CD14-positive monocyte (primary cell): ENCODE results near the gene NSMF. TPM values are rescaled to one million over a fixed set of nuclear protein-coding genes. Genes with fewer than 3 reads are reported as not detected.

Experiments used
- DNase-seq, 3 donors: peaks; one replicate each; pipeline ENCODE4 v3.0.0-alpha.2; 2011 to 2022
- H2AFZ ChIP-seq: 2 replicates; pipeline ENCODE4 v1.6.0; 2012; ENCODE audit warnings: mild to moderate bottlenecking, low read depth, low read length, inconsistent platforms; ENCODE audit not compliant: insufficient read depth, poor library complexity, severe bottlenecking
- H3K27ac ChIP-seq, 2 donors: 1 replicate in 1 of 2; 2 replicates in 1 of 2; pipeline ENCODE4 v1.5.1; 2012 to 2013; ENCODE audit warnings: low read length in 2 of 2, control low read depth in 1 of 2, inconsistent platforms in 1 of 2, low read depth in 1 of 2, mild to moderate bottlenecking in 1 of 2
- H3K27me3 ChIP-seq, 2 donors: one replicate each; pipeline versions ENCODE4 v1.6.0 to v1.6.1; 2011 to 2013; ENCODE audit warnings: low read length in 2 of 2; ENCODE audit not compliant: control insufficient read depth in 2 of 2, insufficient read depth in 2 of 2
- H3K36me3 ChIP-seq, 2 donors: replicated peaks in 1 of 2; 1 replicate in 1 of 2; 2 replicates in 1 of 2; pipeline versions ENCODE4 v1.5.1 to v1.6.1; 2012 to 2013; ENCODE audit warnings: low read length in 2 of 2, control low read depth in 1 of 2, inconsistent platforms in 1 of 2, mild to moderate bottlenecking in 1 of 2; ENCODE audit not compliant: insufficient read depth in 2 of 2, control insufficient read depth in 1 of 2
- H3K4me1 ChIP-seq, 2 donors: 1 replicate in 1 of 2; 2 replicates in 1 of 2; pipeline versions ENCODE4 v1.5.1 to v1.6.1; 2012 to 2013; ENCODE audit warnings: low read length in 2 of 2, control low read depth in 1 of 2, inconsistent platforms in 1 of 2, mild to moderate bottlenecking in 1 of 2, moderate library complexity in 1 of 2; ENCODE audit not compliant: insufficient read depth in 2 of 2, control insufficient read depth in 1 of 2
- H3K4me2 ChIP-seq: replicated peaks from 2 replicates; pipeline ENCODE3; 2012; ENCODE audit warnings: low read length, moderate library complexity, mild to moderate bottlenecking; ENCODE audit not compliant: poor library complexity, severe bottlenecking; ENCODE audit errors: extremely low read depth
- H3K4me3 ChIP-seq, 3 experiments: fragments of 200-600 bp in 1 of 3; sonication (generic) in 1 of 3; replicated peaks in 1 of 3; 1 replicate in 2 of 3; 2 replicates in 1 of 3; pipeline ENCODE4 v1.5.1; 2011 to 2013; ENCODE audit warnings: low read length in 3 of 3, mild to moderate bottlenecking in 3 of 3, control low read depth in 2 of 3, low read depth in 2 of 3, inconsistent platforms in 1 of 3, moderate library complexity in 1 of 3
- H3K79me2 ChIP-seq: 2 replicates; pipeline ENCODE4 v1.6.0; 2012; ENCODE audit warnings: mild to moderate bottlenecking, control low read depth, inconsistent platforms, low read length, moderate library complexity; ENCODE audit not compliant: insufficient read depth
- H3K9ac ChIP-seq: 2 replicates; pipeline ENCODE4 v1.6.0; 2017; ENCODE audit warnings: low read length, mild to moderate bottlenecking; ENCODE audit not compliant: insufficient read depth, poor library complexity, severe bottlenecking
- H3K9me3 ChIP-seq, 2 donors: replicated peaks in 1 of 2; 1 replicate in 1 of 2; 2 replicates in 1 of 2; pipeline versions ENCODE4 v1.5.1 to v1.6.1; 2012 to 2013; ENCODE audit warnings: low read length in 2 of 2, control low read depth in 1 of 2; ENCODE audit not compliant: control insufficient read depth in 1 of 2, insufficient read depth in 1 of 2
- H4K20me1 ChIP-seq: 2 replicates; pipeline ENCODE4 v1.6.0; 2012; ENCODE audit warnings: mild to moderate bottlenecking, low read length, control low read depth, moderate library complexity; ENCODE audit not compliant: insufficient read depth
- H3K27ac Mint-ChIP-seq, 7 donors: one replicate each; pipeline ENCODE4 v1.8.0; 2020; ENCODE audit warnings: mild to moderate bottlenecking in 7 of 7, mixed read lengths in 7 of 7, moderate library complexity in 6 of 7, inconsistent platforms in 2 of 7
- H3K27me3 Mint-ChIP-seq, 3 donors: one replicate each; pipeline ENCODE4 v1.8.0; 2021 to 2022; ENCODE audit warnings: low read depth in 3 of 3, mild to moderate bottlenecking in 3 of 3, mixed read lengths in 3 of 3, moderate library complexity in 3 of 3, inconsistent platforms in 1 of 3
- H3K36me3 Mint-ChIP-seq, 2 donors: one replicate each; pipeline ENCODE4 v1.8.0; 2020; ENCODE audit warnings: mixed read lengths in 2 of 2, inconsistent platforms in 1 of 2, mild to moderate bottlenecking in 1 of 2
- H3K4me1 Mint-ChIP-seq: one replicate; pipeline ENCODE4 v1.8.0; 2020; ENCODE audit warnings: mild to moderate bottlenecking, mixed read lengths
- H3K4me3 Mint-ChIP-seq, 2 donors: one replicate each; pipeline ENCODE4 v1.8.0; 2020; ENCODE audit warnings: mild to moderate bottlenecking in 2 of 2, mixed read lengths in 2 of 2, moderate library complexity in 1 of 2
- H3K9me3 Mint-ChIP-seq, 7 donors: one replicate each; pipeline ENCODE4 v1.8.0; 2020 to 2022; ENCODE audit warnings: mixed read lengths in 7 of 7, mild to moderate bottlenecking in 6 of 7, moderate library complexity in 6 of 7, inconsistent platforms in 2 of 7
- CTCF ChIP-seq: fragments of 200-600 bp; IDR thresholded peaks from one replicate; pipeline ENCODE4 v1.8.0; 2022; ENCODE audit warnings: antibody characterized with exemption, mild to moderate bottlenecking
- WGBS: methylation state at CpG from one replicate; pipeline ENCODE4 v1.1.5; 2013; ENCODE audit warnings: missing lambda C conversion rate; ENCODE audit not compliant: insufficient coverage; 5-methylcytosine and 5-hydroxymethylcytosine counted together
- intact Hi-C, 2 donors: fragments of 100-400 bp; cut with micrococcal nuclease; formaldehyde crosslinking; loops; one replicate each; pipeline versions ENCODE4 v1.15.0 to v1.15.1; 2023
- polyA plus RNA-seq, 3 donors: library from polyadenylated mRNA; depleted of rRNA in 1 of 3; unstranded in 2 of 3; stranded (reverse) in 1 of 3; fragments of 300-500 nt in 2 of 3; fragments of >200 nt in 1 of 3; fragmentation: Illumina TruSeq in 2 of 3; gene quantifications; 1 replicate in 2 of 3; 2 replicates in 1 of 3; pipeline ENCODE4 v1.2.3, GENCODE V29; 2012 to 2021

NSMF gene
- polyA plus RNA-seq, 3 donors: 4.6 to 68.4 (median 5.3) TPM

GRCh38 chr9:137464291-137464999 lies 5.3 kb upstream of the NSMF start:
- Histone ChIP-seq H3K4me1 (peaks cover 8 to 16% of the 10 kb centered on the region in 2 donors), H3K4me3 (no peak overlapping the region), H3K4me2 (no peak overlapping the region), H3K36me3 (no peaks in the 10 kb centered on the region), H4K20me1 (no peaks in the 10 kb centered on the region), H3K27me3 (peaks cover 0 to 15% of the 10 kb centered on the region in 2 donors), H3K79me2 (no peaks in the 10 kb centered on the region), H3K9ac (no peak overlapping the region), H3K9me3 (peaks cover 14 to 15% of the 10 kb centered on the region in 2 donors), H3K27ac (no peak overlapping the region), H2AFZ (no peak overlapping the region)
- Mint-ChIP-seq H3K27me3 (peaks cover 13 to 27% (median 14%) of the 10 kb centered on the region in 3 donors), H3K9me3 (peaks cover 0 to 14% (median 7%) of the 10 kb centered on the region in 7 donors), H3K4me3 (no peak overlapping the region), H3K27ac (no peak overlapping the region), H3K36me3 (no peaks in the 10 kb centered on the region), H3K4me1 (peaks cover 3% of the 10 kb centered on the region)
- intact Hi-C loops: loop anchor here in 1 of 2 donors (10.0 kb wide), 1 partner anchor 140 kb away; the partner anchor contains the start of gene ARRDC1
- 95% methylated on average over 24 of the region's 28 CpGs for WGBS
- no peak for DNase-seq
- TF ChIP-seq CTCF: no peak

- no peak overlapping the region for H3K27ac Mint-ChIP-seq
- intact Hi-C loops: loop anchor here in 1 of 2 donors (10.0 kb wide), 1 partner anchor 141 kb away; the partner anchor contains the start of gene ARRDC1
- 94% methylated on average over 18 of the region's 18 CpGs for WGBS
Observed at GRCh38 chr9:137463931-137464290, 4.8 kb upstream of the NSMF start.

More at GRCh38 chr9:137463931-137464290, 4.8 kb upstream of the NSMF start:
- Histone ChIP-seq H3K27me3 (peaks cover 0 to 15% of the 10 kb centered on the region in 2 donors), H3K9me3 (peaks cover 14 to 15% of the 10 kb centered on the region in 2 donors), H3K9ac (no peak overlapping the region), H3K36me3 (no peaks in the 10 kb centered on the region), H3K27ac (no peak overlapping the region), H3K79me2 (no peaks in the 10 kb centered on the region), H4K20me1 (no peaks in the 10 kb centered on the region), H3K4me1 (peaks cover 9 to 18% of the 10 kb centered on the region in 2 donors), H2AFZ (no peak overlapping the region), H3K4me3 (no peak overlapping the region), H3K4me2 (no peak overlapping the region)
- Mint-ChIP-seq H3K4me3 (no peak overlapping the region), H3K9me3 (peaks cover 0 to 14% (median 7%) of the 10 kb centered on the region in 7 donors), H3K27me3 (peaks cover 12 to 24% (median 13%) of the 10 kb centered on the region in 3 donors), H3K4me1 (peaks cover 3% of the 10 kb centered on the region), H3K36me3 (no peaks in the 10 kb centered on the region)
- no peak for TF ChIP-seq CTCF
- DNase-seq: peak in 1 of 3 donors; percentile 1
